Hepatocyte (in vitro differentiated cells): Measurements from ENCODE around the gene EXD1. TPM values are rescaled to one million over a fixed set of nuclear protein-coding genes. Genes with fewer than 3 reads are reported as not detected.
"Not testable (repeated sequence)": the region's sequence is repeated elsewhere in the genome, so short reads cannot be mapped to it uniquely, and the experiment has no call there.

Experiments
- DNase-seq: peaks from one replicate; pipeline ENCODE4 v3.0.0-alpha.2; 2016; ENCODE audit warnings: low spot score
- H2AFZ ChIP-seq: fragments of 200-600 bp; sonication (generic); 2 replicates; pipeline ENCODE4 v1.6.0; 2016; ENCODE audit warnings: antibody characterized with exemption, mild to moderate bottlenecking
- H3K27ac ChIP-seq: fragments of 200-600 bp; sonication (generic); 2 replicates; pipeline ENCODE4 v1.5.1; 2016; ENCODE audit warnings: mild to moderate bottlenecking
- H3K27me3 ChIP-seq: fragments of 200-600 bp; sonication (generic); 2 replicates; pipeline ENCODE4 v1.6.1; 2016
- H3K36me3 ChIP-seq: fragments of 200-600 bp; sonication (generic); replicated peaks from 2 replicates; pipeline ENCODE4 v1.5.1; 2016; ENCODE audit warnings: low read depth; ENCODE audit not compliant: insufficient read depth
- H3K4me1 ChIP-seq: fragments of 200-600 bp; sonication (generic); 2 replicates; pipeline ENCODE4 v1.5.1; 2016; ENCODE audit warnings: mild to moderate bottlenecking, moderate library complexity; ENCODE audit not compliant: insufficient read depth
- H3K4me2 ChIP-seq: fragments of 200-600 bp; sonication (generic); 2 replicates; pipeline ENCODE4 v1.6.0; 2016
- H3K4me3 ChIP-seq: fragments of 200-600 bp; sonication (generic); 2 replicates; pipeline ENCODE4 v1.5.1; 2016; ENCODE audit warnings: mild to moderate bottlenecking
- H3K79me2 ChIP-seq: fragments of 200-600 bp; sonication (generic); 2 replicates; pipeline ENCODE4 v1.6.0; 2017; ENCODE audit warnings: mild to moderate bottlenecking
- H3K9me2 ChIP-seq: fragments of 200-600 bp; sonication (generic); replicated peaks from 2 replicates; pipeline ENCODE4 v1.6.0; 2017; ENCODE audit warnings: mild to moderate bottlenecking; ENCODE audit not compliant: insufficient read depth
- H3K9me3 ChIP-seq: fragments of 200-600 bp; sonication (generic); 2 replicates; pipeline ENCODE4 v1.5.1; 2016; ENCODE audit warnings: low read depth, mild to moderate bottlenecking
- H4K20me1 ChIP-seq: fragments of 200-600 bp; sonication (generic); 2 replicates; pipeline ENCODE4 v1.6.0; 2016; ENCODE audit warnings: mild to moderate bottlenecking; ENCODE audit not compliant: insufficient read depth, poor library complexity, severe bottlenecking
- EZH2 ChIP-seq: fragments of 200-600 bp; sonication (generic); IDR thresholded peaks from 2 replicates; pipeline ENCODE4 v1.6.1; 2016; ENCODE audit warnings: antibody characterized with exemption, mild to moderate bottlenecking, borderline replicate concordance
- EZH2phosphoT487 ChIP-seq: fragments of 200-600 bp; sonication (generic); IDR thresholded peaks from one replicate; pipeline ENCODE4 v1.6.1; 2018; ENCODE audit warnings: antibody characterized with exemption, mild to moderate bottlenecking, low read depth, moderate library complexity; ENCODE audit not compliant: unreplicated experiment, severe bottlenecking
- WGBS: methylation state at CpG from one replicate; pipeline ENCODE4 v1.1.6; 2016; ENCODE audit warnings: low lambda C conversion rate; ENCODE audit errors: missing lambda C conversion rate; 5-methylcytosine and 5-hydroxymethylcytosine counted together
- polyA plus RNA-seq: library from polyadenylated mRNA; unstranded; fragments of >200 nt; fragmentation: Nextera tagmentation; extraction: Ambion mirVana; gene quantifications from 2 replicates; pipeline ENCODE4 v1.2.1, GENCODE V29; 2016
- total RNA-seq: library from RNA; depleted of rRNA; stranded (reverse); fragments of >200 nt; gene quantifications from 2 replicates; pipeline ENCODE4 v1.2.3, GENCODE V29; 2014
- TF ChIP-seq, protein P1 (sequence below): fragments of 200-600 bp; sonication (generic); IDR thresholded peaks from 2 replicates; pipeline ENCODE4 v1.5.1; 2016; ENCODE audit warnings: antibody characterized with exemption, mild to moderate bottlenecking; ENCODE audit not compliant: poor library complexity

EXD1 gene
- total and polyA plus RNA-seq, 2 experiments from 2014 or later: not detected

DNA sequence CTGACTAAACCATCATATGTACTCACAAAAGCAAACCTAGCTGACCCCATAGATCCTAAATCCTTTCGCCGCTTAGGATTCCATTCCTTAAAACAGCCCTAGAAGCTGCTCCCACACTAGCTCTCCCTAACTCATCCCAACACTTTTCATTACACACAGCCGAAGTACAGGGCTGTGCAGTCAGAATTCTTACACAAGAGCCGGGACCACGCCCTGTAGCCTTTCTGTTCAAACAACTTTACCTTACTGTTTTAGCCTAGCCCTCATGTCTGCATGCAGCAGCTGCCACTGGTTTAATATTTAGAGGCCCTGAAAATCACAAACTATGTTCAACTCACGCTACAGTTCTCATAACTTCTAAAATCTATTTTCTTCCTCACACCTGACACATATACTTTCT, 95.0 kb downstream of the EXD1 start:
- H3K36me3 ChIP-seq, H3K27ac ChIP-seq, H3K4me2 ChIP-seq, H3K9me2 ChIP-seq, H4K20me1 ChIP-seq, H3K4me1 ChIP-seq, H3K9me3 ChIP-seq, H2AFZ ChIP-seq, H3K4me3 ChIP-seq, H3K27me3 ChIP-seq, H3K79me2 ChIP-seq: not testable (repeated sequence)
- WGBS: 70% methylated on average over 6 of the region's 6 CpGs
- peak; percentile 19 for DNase-seq

GRCh38 chr15:41133454-41133853, 97.1 kb downstream of the EXD1 start:
- H3K4me3 ChIP-seq: no peak overlapping the region
- no peaks in the 10 kb centered on the region for H3K36me3 ChIP-seq
- no peaks in the 10 kb centered on the region for H3K9me3 ChIP-seq
- H3K4me2 ChIP-seq: no peak overlapping the region
- TF ChIP-seq EZH2: no peak
- TF ChIP-seq EZH2phosphoT487: no peak
- TF ChIP-seq, protein P1, sequence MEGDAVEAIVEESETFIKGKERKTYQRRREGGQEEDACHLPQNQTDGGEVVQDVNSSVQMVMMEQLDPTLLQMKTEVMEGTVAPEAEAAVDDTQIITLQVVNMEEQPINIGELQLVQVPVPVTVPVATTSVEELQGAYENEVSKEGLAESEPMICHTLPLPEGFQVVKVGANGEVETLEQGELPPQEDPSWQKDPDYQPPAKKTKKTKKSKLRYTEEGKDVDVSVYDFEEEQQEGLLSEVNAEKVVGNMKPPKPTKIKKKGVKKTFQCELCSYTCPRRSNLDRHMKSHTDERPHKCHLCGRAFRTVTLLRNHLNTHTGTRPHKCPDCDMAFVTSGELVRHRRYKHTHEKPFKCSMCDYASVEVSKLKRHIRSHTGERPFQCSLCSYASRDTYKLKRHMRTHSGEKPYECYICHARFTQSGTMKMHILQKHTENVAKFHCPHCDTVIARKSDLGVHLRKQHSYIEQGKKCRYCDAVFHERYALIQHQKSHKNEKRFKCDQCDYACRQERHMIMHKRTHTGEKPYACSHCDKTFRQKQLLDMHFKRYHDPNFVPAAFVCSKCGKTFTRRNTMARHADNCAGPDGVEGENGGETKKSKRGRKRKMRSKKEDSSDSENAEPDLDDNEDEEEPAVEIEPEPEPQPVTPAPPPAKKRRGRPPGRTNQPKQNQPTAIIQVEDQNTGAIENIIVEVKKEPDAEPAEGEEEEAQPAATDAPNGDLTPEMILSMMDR: no peak
- H4K20me1 ChIP-seq: no peaks in the 10 kb centered on the region
- H3K79me2 ChIP-seq: no peaks in the 10 kb centered on the region
- no peak for DNase-seq
- H3K4me1 ChIP-seq: no peaks in the 10 kb centered on the region
- no peaks in the 10 kb centered on the region for H3K9me2 ChIP-seq
- WGBS: 83% methylated on average over 10 of the region's 10 CpGs
- H3K27ac ChIP-seq: no peak overlapping the region
- H2AFZ ChIP-seq: no peak overlapping the region
- no peaks in the 10 kb centered on the region for H3K27me3 ChIP-seq

Other genes with a start within 250 kb of the EXD1 start
- gene INO80, start 114.5 kb downstream of the EXD1 start, total RNA-seq: 9.3 and 15.5 TPM in 2 replicates
- gene INO80, start 114.5 kb downstream of the EXD1 start, polyA plus RNA-seq: 4.5 and 5.2 TPM in 2 replicates
- gene CHP1, start 511 bp upstream of the EXD1 start, total RNA-seq: 152 and 163 TPM in 2 replicates
- 30.8 and 39.0 TPM in 2 replicates for gene CHP1, start 511 bp upstream of the EXD1 start, polyA plus RNA-seq
- gene OIP5, start 101.8 kb upstream of the EXD1 start, total RNA-seq: 1.8 and 11.8 TPM in 2 replicates
- gene OIP5, start 101.8 kb upstream of the EXD1 start, polyA plus RNA-seq: 3.3 and 3.6 TPM in 2 replicates
- 25.9 and 26.6 TPM in 2 replicates for gene NUSAP1, start 102.1 kb upstream of the EXD1 start, total RNA-seq
- gene NUSAP1, start 102.1 kb upstream of the EXD1 start, polyA plus RNA-seq: 20.2 and 29.2 TPM in 2 replicates
- gene NDUFAF1, start 171.7 kb upstream of the EXD1 start, total RNA-seq: 22.9 and 29.1 TPM in 2 replicates
- 30.1 and 34.1 TPM in 2 replicates for gene NDUFAF1, start 171.7 kb upstream of the EXD1 start, polyA plus RNA-seq
- 30.7 and 34.1 TPM in 2 replicates for gene RTF1, start 186.3 kb upstream of the EXD1 start, total RNA-seq
- 73.4 and 91.1 TPM in 2 replicates for gene RTF1, start 186.3 kb upstream of the EXD1 start, polyA plus RNA-seq